IPS DF 6.9 (cell line): ENCODE results near the gene CES4A.
"Not testable (repeated sequence)": the region's sequence is repeated elsewhere in the genome, so short reads cannot be mapped to it uniquely, and the experiment has no call there.

Experiments
- DNase-seq: peaks from one replicate; pipeline ENCODE4 v3.0.0-alpha.2; 2013; ENCODE audit warnings: low read depth, low spot score
- H3K27ac ChIP-seq: one replicate; pipeline ENCODE4 v1.5.1; 2013; ENCODE audit warnings: low read length, control low read depth
- H3K27me3 ChIP-seq: 2 replicates; pipeline ENCODE4 v1.6.1; 2013; ENCODE audit warnings: mild to moderate bottlenecking, low read length; ENCODE audit not compliant: control insufficient read depth, insufficient read depth
- H3K36me3 ChIP-seq: 2 replicates; pipeline ENCODE4 v1.6.1; 2013; ENCODE audit warnings: low read length; ENCODE audit not compliant: control insufficient read depth, insufficient read depth
- H3K4me1 ChIP-seq: 2 replicates; pipeline ENCODE4 v1.6.1; 2013; ENCODE audit warnings: low read length; ENCODE audit not compliant: control insufficient read depth, insufficient read depth
- H3K4me3 ChIP-seq: 2 replicates; pipeline ENCODE4 v1.5.1; 2013; ENCODE audit warnings: mild to moderate bottlenecking, low read length
- H3K9me3 ChIP-seq: 2 replicates; pipeline ENCODE4 v1.6.1; 2013; ENCODE audit warnings: low read length, inconsistent platforms; ENCODE audit not compliant: control insufficient read depth, insufficient read depth
- whole genome bisulfite sequencing: extraction: QIAGEN DNeasy Blood & Tissue Kit; methylation state at CpG from one replicate; pipeline ENCODE4 v1.1.7; 2013; ENCODE audit warnings: mixed read lengths, missing lambda C conversion rate; ENCODE audit not compliant: insufficient read length, insufficient coverage; 5-methylcytosine and 5-hydroxymethylcytosine counted together

Gene CES4A

GRCh38 chr16:66988197-66988788 lies at the start of gene CES4A:
CES4A (plus strand) TSS chr16:66988589; CDS start chr16:66988773, 184 bp downstream.
- WGBS, result no CpG with 5 or more reads among the region's 11 CpGs
- H3K27me3 ChIP-seq, result no peaks in the 10 kb centered on the region
- DNase-seq, result no peak
- no peaks in the 10 kb centered on the region for H3K36me3 ChIP-seq
- H3K9me3 ChIP-seq, result no peaks in the 10 kb centered on the region
- no peak within 1 kb of the TSS for H3K27ac ChIP-seq
- H3K4me3 ChIP-seq, result no peak within 1 kb of the TSS
- H3K4me1 ChIP-seq, result no peaks in the 10 kb centered on the region

DNA sequence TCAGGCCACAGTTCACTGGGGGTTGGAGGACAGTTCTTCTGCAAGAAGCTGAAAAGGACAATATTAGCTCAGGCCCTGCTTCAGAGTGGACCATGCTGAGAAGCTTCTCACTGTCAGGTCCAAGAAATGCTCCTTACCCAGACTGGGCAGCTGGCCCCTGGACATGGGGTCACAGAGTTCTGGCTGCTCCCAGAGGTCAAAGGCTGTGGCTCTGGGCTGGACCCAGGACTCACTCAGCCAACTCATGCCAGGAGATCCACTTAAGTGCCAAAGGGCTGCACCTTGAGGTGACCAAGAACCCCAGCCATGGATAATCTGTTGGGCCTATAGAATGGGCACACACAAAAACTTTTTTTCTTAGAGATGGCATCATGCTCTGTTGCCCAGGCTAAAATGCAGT lies 49.0 kb upstream of the CES4A start:
- H3K27ac ChIP-seq, result no peak overlapping the region
- no peaks in the 10 kb centered on the region for H3K9me3 ChIP-seq
- H3K4me1 ChIP-seq, result no peaks in the 10 kb centered on the region
- H3K4me3 ChIP-seq, result no peak overlapping the region
- peaks cover 10% of the 10 kb centered on the region for H3K36me3 ChIP-seq
- H3K27me3 ChIP-seq, result no peaks in the 10 kb centered on the region
- no peak for DNase-seq

DNA sequence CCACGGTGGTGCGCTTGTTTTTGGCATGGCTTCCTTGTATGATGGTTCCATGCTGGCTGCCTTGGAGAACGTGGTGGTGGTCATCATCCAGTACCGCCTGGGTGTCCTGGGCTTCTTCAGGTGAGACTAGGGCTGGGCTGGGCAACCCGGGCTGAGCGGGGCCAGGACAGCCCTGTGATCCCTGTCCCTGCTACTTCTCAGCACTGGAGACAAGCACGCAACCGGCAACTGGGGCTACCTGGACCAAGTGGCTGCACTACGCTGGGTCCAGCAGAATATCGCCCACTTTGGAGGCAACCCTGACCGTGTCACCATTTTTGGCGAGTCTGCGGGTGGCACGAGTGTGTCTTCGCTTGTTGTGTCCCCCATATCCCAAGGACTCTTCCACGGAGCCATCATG lies 48.2 kb upstream of the CES4A start:
- WGBS, result no CpG with 5 or more reads among the region's 16 CpGs
- no peak for DNase-seq
- Histone ChIP-seq H3K27ac (no peak overlapping the region), H3K27me3 (no peaks in the 10 kb centered on the region), H3K9me3 (no peaks in the 10 kb centered on the region), H3K4me1 (no peaks in the 10 kb centered on the region), H3K36me3 (peaks cover 10% of the 10 kb centered on the region), H3K4me3 (no peak overlapping the region)

- H3K36me3 ChIP-seq, result peaks cover 10% of the 10 kb centered on the region
- no peaks in the 10 kb centered on the region for H3K9me3 ChIP-seq
- no CpG with 5 or more reads among the region's 5 CpGs for WGBS
- H3K27me3 ChIP-seq, result peaks cover 6% of the 10 kb centered on the region; the same call in 1 of the 2 replicates
- no peak overlapping the region for H3K27ac ChIP-seq
- H3K4me1 ChIP-seq, result 0 out of 2 replicates have a peak, but pooled peaks cover 1% of the 10 kb centered on the region
- H3K4me3 ChIP-seq, result no peak overlapping the region
- DNase-seq, result no peak
Observed at GRCh38 chr16:66942981-66943380, 45.4 kb upstream of the CES4A start.

DNA sequence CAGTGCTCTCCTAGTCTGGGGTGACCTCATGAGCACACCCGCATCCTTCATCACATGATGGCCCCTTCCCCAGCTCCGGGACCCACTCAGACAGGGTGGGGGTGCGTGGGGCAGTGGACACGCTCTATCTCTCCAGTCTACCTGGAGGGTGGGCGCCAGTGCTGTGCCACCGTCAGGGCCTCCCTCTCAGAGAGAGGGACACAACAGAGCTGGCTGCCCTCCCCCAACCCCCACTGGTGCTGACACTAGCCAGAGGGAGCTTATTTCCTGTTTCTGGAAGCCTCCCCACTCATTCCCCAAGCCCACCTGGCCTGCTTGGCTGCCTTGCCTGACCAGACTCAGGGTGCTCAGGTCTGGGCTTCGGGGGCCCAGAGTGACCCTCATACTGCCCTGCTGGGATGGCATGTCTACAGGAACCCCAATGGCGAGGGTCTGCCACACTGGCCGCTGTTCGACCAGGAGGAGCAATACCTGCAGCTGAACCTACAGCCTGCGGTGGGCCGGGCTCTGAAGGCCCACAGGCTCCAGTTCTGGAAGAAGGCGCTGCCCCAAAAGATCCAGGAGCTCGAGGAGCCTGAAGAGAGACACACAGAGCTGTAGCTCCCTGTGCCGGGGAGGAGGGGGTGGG lies 44.8 kb upstream of the CES4A start:
- Histone ChIP-seq H3K27me3 (peaks cover 12% of the 10 kb centered on the region), H3K4me3 (no peak overlapping the region), H3K9me3 (no peaks in the 10 kb centered on the region), H3K27ac (no peak overlapping the region), H3K36me3 (peaks cover 10% of the 10 kb centered on the region), H3K4me1 (0 out of 2 replicates have a peak, but pooled peaks cover 1% of the 10 kb centered on the region)
- WGBS, result no CpG with 5 or more reads among the region's 15 CpGs
- DNase-seq, result no peak

GRCh38 chr16:66944054-66944441 lies 44.3 kb upstream of the CES4A start:
- Histone ChIP-seq H3K27ac (no peak overlapping the region), H3K36me3 (peaks cover 10% of the 10 kb centered on the region), H3K9me3 (no peaks in the 10 kb centered on the region), H3K4me1 (0 out of 2 replicates have a peak, but pooled peaks cover 1% of the 10 kb centered on the region), H3K4me3 (no peak overlapping the region), H3K27me3 (peaks cover 17% of the 10 kb centered on the region)
- DNase-seq, result no peak
- WGBS, result no CpG with 5 or more reads among the region's 5 CpGs

DNA sequence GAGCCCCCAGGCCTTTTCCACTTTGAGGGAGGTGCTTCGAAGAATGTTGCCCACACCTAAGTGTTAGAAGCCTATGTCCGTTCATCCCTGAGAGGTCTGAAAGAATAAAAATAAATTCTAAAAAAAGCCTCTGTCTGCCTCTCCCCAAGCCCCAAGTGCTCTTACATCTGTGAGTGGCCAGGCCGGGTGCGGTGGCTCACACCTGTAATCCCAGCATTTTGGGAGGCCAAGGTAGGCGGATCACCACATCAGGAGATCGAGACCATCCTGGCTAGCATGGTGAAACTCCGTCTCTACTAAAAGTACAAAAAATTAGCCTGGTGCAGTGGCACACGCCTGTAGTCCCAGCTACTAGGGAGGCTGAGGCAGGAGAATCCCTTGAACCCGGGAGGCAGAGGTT lies 43.4 kb upstream of the CES4A start:
- H3K27ac ChIP-seq, result not testable (repeated sequence)
- no CpG with 5 or more reads among the region's 9 CpGs for WGBS

DNA sequence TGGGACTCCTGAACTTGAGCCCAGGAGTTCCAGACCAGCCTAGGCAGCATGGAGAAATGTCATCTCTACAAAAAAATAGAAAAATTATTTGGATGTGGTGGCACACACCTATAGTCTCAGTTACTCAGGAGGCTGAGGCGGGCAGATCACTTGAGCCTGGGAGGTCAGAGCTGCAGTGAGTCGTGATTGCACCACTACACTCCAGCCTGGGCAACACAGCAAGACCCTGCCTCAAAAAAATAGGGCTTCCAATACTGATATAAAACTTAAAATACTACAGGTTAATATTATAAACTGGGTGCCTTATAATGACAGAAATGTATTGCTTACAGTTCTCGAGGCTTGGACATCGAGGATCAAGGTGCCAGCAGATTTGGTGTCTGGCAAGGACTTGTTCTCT lies 42.5 kb upstream of the CES4A start:
- no CpG with 5 or more reads among the region's 4 CpGs for whole genome bisulfite sequencing
- peaks cover 25% of the 10 kb centered on the region for H3K27me3 ChIP-seq
- no peak for DNase-seq
- H3K4me3 ChIP-seq, result no peak overlapping the region
- 0 out of 2 replicates have a peak, but pooled peaks cover 1% of the 10 kb centered on the region for H3K4me1 ChIP-seq
- no peaks in the 10 kb centered on the region for H3K9me3 ChIP-seq
- H3K27ac ChIP-seq, result no peak overlapping the region
- H3K36me3 ChIP-seq, result peaks cover 7% of the 10 kb centered on the region

More for the DNA sequence above, 43.4 kb upstream of the CES4A start:
- H3K27me3 ChIP-seq, result peaks cover 25% of the 10 kb centered on the region
- DNase-seq, H3K9me3 ChIP-seq, H3K36me3 ChIP-seq, H3K4me1 ChIP-seq, H3K4me3 ChIP-seq: not testable (repeated sequence)

GRCh38 chr16:66946541-66946940 lies 41.8 kb upstream of the CES4A start:
- Histone ChIP-seq H3K9me3 (no peaks in the 10 kb centered on the region), H3K27ac (no peak overlapping the region), H3K4me1 (0 out of 2 replicates have a peak, but pooled peaks cover 1% of the 10 kb centered on the region), H3K27me3 (peaks cover 25% of the 10 kb centered on the region), H3K4me3 (no peak overlapping the region), H3K36me3 (0 out of 2 replicates have a peak, but pooled peaks cover 5% of the 10 kb centered on the region)
- DNase-seq, result no peak
- no CpG with 5 or more reads among the region's 7 CpGs for WGBS

- WGBS, result no CpG with 5 or more reads among the region's 5 CpGs
- Histone ChIP-seq H3K27me3 (peaks cover 25% of the 10 kb centered on the region), H3K4me1 (0 out of 2 replicates have a peak, but pooled peaks cover 1% of the 10 kb centered on the region), H3K4me3 (no peak overlapping the region), H3K36me3 (0 out of 2 replicates have a peak, but pooled peaks cover 2% of the 10 kb centered on the region), H3K27ac (no peak overlapping the region), H3K9me3 (no peaks in the 10 kb centered on the region)
- no peak for DNase-seq
Observed at GRCh38 chr16:66946974-66947301, 41.5 kb upstream of the CES4A start.
